MM.1S (cell line): Measurements from ENCODE around the gene TNXB.

Experiments used
- DNase-seq: peaks from one replicate; pipeline ENCODE4 v3.0.0-alpha.2; 2015
- H2AFZ ChIP-seq: fragments of 300-600 bp; sonication (generic); 2 replicates; pipeline ENCODE4 v1.6.0; 2016; ENCODE audit warnings: antibody characterized with exemption, low read length
- H3F3A ChIP-seq: fragments of 300-600 bp; sonication (generic); 2 replicates; pipeline ENCODE4 v1.6.1; 2016; ENCODE audit warnings: mild to moderate bottlenecking, antibody characterized with exemption, low read length, moderate library complexity, mixed read lengths; ENCODE audit not compliant: insufficient read depth
- H3K27ac ChIP-seq: fragments of 300-600 bp; sonication (generic); 2 replicates; pipeline ENCODE4 v1.5.1; 2016; ENCODE audit warnings: mild to moderate bottlenecking, low read length
- H3K27me3 ChIP-seq: fragments of 300-600 bp; sonication (generic); replicated peaks from 2 replicates; pipeline ENCODE4 v1.6.0; 2016; ENCODE audit warnings: low read length; ENCODE audit not compliant: insufficient read depth
- H3K36me3 ChIP-seq: fragments of 300-600 bp; sonication (generic); replicated peaks from 2 replicates; pipeline ENCODE4 v1.6.1; 2016; ENCODE audit warnings: mild to moderate bottlenecking, low read length, mixed read lengths; ENCODE audit not compliant: insufficient read depth
- H3K4me1 ChIP-seq: fragments of 300-600 bp; sonication (generic); 2 replicates; pipeline ENCODE4 v1.6.1; 2016; ENCODE audit warnings: low read length, mixed read lengths
- H3K4me2 ChIP-seq: fragments of 300-600 bp; sonication (generic); 2 replicates; pipeline ENCODE4 v1.6.0; 2016; ENCODE audit warnings: low read depth, low read length
- H3K4me3 ChIP-seq: fragments of 300-600 bp; sonication (generic); 2 replicates; pipeline ENCODE4 v1.5.1; 2016; ENCODE audit warnings: low read length, mixed read lengths
- H3K79me2 ChIP-seq: fragments of 300-600 bp; sonication (generic); 2 replicates; pipeline ENCODE4 v1.6.1; 2016; ENCODE audit warnings: mixed run types, low read length, mixed read lengths
- H3K9ac ChIP-seq: fragments of 300-600 bp; sonication (generic); 2 replicates; pipeline ENCODE4 v1.6.1; 2016; ENCODE audit warnings: low read length, mixed read lengths
- H3K9me2 ChIP-seq: fragments of 300-600 bp; sonication (generic); replicated peaks from 2 replicates; pipeline ENCODE4 v1.6.1; 2016; ENCODE audit warnings: mild to moderate bottlenecking, low read length, mixed read lengths; ENCODE audit not compliant: insufficient read depth
- H3K9me3 ChIP-seq: fragments of 300-600 bp; sonication (generic); replicated peaks from 2 replicates; pipeline ENCODE4 v1.6.1; 2016; ENCODE audit warnings: mild to moderate bottlenecking, low read length, mixed read lengths; ENCODE audit not compliant: insufficient read depth
- H4K20me1 ChIP-seq: fragments of 300-600 bp; sonication (generic); 2 replicates; pipeline ENCODE4 v1.6.1; 2016; ENCODE audit warnings: mild to moderate bottlenecking, low read length, moderate library complexity, mixed read lengths; ENCODE audit not compliant: insufficient read depth
- CTCF ChIP-seq: fragments of 300-600 bp; sonication (generic); IDR thresholded peaks from 2 replicates; pipeline ENCODE4 v1.5.1; 2016; ENCODE audit warnings: antibody characterized with exemption, low read length, mixed read lengths
- EZH2 ChIP-seq: fragments of 300-600 bp; sonication (generic); optimal IDR thresholded peaks from 2 replicates; pipeline ENCODE3; 2017; ENCODE audit warnings: low read depth, mild to moderate bottlenecking, antibody characterized with exemption, low read length, mixed read lengths
- EZH2phosphoT487 ChIP-seq: fragments of 300-600 bp; sonication (generic); IDR thresholded peaks from 2 replicates; pipeline ENCODE4 v1.6.1; 2018; ENCODE audit warnings: antibody characterized with exemption, low read length

Gene TNXB

GRCh38 chr6:32047539-32047854 lies 61.6 kb downstream of the TNXB start:
- no peak overlapping the region for H2AFZ ChIP-seq
- H3K9ac ChIP-seq: no peak overlapping the region
- H3K4me1 ChIP-seq: no peaks in the 10 kb centered on the region
- H3K9me3 ChIP-seq: no peaks in the 10 kb centered on the region
- no peaks in the 10 kb centered on the region for H3K9me2 ChIP-seq
- TF ChIP-seq CTCF (no peak), EZH2phosphoT487 (no peak), EZH2 (no peak)
- H3K27ac ChIP-seq: no peak overlapping the region
- peaks cover 62% of the 10 kb centered on the region for H3K27me3 ChIP-seq
- no peak overlapping the region for H3K4me2 ChIP-seq
- no peak overlapping the region for H3K4me3 ChIP-seq
- no peaks in the 10 kb centered on the region for H3K79me2 ChIP-seq
- no peak for DNase-seq
- no peaks in the 10 kb centered on the region for H3K36me3 ChIP-seq
- H4K20me1 ChIP-seq: no peaks in the 10 kb centered on the region
- no peaks in the 10 kb centered on the region for H3F3A ChIP-seq

- Histone ChIP-seq H3K9me2 (no peaks in the 10 kb centered on the region), H3K9ac (no peak overlapping the region), H2AFZ (no peak overlapping the region), H3K4me3 (no peak overlapping the region), H3K27ac (no peak overlapping the region), H3K36me3 (no peaks in the 10 kb centered on the region), H3F3A (no peaks in the 10 kb centered on the region), H3K79me2 (no peaks in the 10 kb centered on the region), H3K4me1 (no peaks in the 10 kb centered on the region), H3K27me3 (peaks cover 58% of the 10 kb centered on the region), H3K4me2 (no peak overlapping the region), H4K20me1 (no peaks in the 10 kb centered on the region), H3K9me3 (no peaks in the 10 kb centered on the region)
- TF ChIP-seq CTCF: no peak
- no peak for TF ChIP-seq EZH2
- no peak for TF ChIP-seq EZH2phosphoT487
- no peak for DNase-seq
Measured at GRCh38 chr6:32047084-32047478, 62.1 kb downstream of the TNXB start.

GRCh38 chr6:32046450-32047083 lies 62.6 kb downstream of the TNXB start:
- Histone ChIP-seq H3K27me3 (peaks cover 53% of the 10 kb centered on the region), H3K4me1 (no peaks in the 10 kb centered on the region), H3K79me2 (no peaks in the 10 kb centered on the region), H2AFZ (no peak overlapping the region), H4K20me1 (no peaks in the 10 kb centered on the region), H3K9me3 (no peaks in the 10 kb centered on the region), H3K27ac (no peak overlapping the region), H3K9me2 (no peaks in the 10 kb centered on the region), H3K4me3 (no peak overlapping the region), H3F3A (no peaks in the 10 kb centered on the region), H3K9ac (no peak overlapping the region), H3K4me2 (no peak overlapping the region), H3K36me3 (no peaks in the 10 kb centered on the region)
- no peak for TF ChIP-seq EZH2
- no peak for TF ChIP-seq CTCF
- TF ChIP-seq EZH2phosphoT487: no peak
- DNase-seq: no peak
